ENCODE measurements around the gene ZFYVE28. TPM values are rescaled to one million over a fixed set of nuclear protein-coding genes. Genes with fewer than 3 reads are reported as not detected.

ZFYVE28 gene
- total RNA-seq, 1 experiment from 2014 or later: 7.1 TPM

DNA sequence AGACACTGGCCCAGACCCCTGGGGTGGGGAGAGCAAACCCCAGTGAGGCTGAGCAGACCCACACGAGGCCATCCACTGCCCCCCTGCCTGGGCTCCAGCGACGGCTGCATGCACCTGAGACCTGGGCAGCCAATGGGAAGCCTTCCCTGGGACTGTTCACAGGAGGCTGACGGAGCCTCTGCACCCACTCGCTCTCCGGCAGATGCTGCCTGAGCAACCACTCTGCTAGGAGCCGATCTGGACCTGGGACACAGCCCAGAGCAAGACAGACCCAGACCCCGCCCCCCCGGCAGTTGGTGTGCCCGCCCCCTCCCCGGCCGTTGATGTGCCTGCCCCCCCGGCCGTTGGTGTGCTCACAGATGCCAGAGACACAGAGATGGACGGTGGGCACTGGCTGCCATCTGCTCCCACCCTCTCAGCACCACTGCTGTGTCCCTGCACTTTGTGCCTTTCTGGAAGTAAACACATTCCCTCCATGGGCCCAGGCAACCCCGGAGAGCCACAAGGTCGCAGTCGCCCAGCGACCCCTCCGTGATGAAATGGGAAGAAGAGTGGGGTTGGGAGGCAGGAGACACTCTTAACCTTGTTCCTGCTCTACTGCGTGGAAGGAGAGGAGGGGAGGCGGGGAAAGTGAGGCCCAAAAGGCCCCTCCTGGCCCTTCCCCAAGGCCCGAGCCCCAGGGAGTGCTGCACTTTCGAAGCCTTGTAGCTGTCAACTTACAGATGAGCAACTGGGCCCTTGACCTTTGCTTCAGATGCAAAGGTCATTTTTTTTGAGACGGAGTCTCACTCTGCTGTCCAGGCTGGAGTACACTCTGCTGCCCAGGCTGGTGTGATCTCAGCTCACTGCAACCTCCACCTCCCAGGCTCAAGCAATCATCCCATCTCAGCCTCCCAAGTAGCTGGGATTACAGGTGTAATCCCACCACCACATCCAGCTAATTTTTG is 62.0 kb downstream of the ZFYVE28 start:
- no peak for DNase-seq (ENCODE audit: extremely low read depth, low read depth)

DNA sequence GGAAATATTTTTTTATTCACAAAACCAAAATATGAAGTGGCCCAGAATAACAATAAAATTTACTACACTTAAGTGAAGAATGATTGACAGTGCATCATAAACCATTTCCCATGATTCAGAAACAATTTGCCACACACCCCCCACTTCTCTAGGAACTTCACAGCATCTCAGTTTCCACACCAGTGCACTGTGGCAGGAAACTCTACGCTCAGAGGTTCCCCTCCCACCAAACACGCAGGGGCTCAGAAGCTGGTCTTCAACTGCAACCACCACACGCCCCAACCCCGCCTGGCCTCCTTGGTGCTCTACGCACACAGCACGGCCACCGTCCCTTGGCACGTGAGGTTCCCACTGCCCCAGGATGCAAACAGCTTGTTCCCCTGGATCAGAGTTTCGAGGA is 63.7 kb downstream of the ZFYVE28 start:
- no peak for DNase-seq (ENCODE audit: extremely low read depth, low read depth)

DNA sequence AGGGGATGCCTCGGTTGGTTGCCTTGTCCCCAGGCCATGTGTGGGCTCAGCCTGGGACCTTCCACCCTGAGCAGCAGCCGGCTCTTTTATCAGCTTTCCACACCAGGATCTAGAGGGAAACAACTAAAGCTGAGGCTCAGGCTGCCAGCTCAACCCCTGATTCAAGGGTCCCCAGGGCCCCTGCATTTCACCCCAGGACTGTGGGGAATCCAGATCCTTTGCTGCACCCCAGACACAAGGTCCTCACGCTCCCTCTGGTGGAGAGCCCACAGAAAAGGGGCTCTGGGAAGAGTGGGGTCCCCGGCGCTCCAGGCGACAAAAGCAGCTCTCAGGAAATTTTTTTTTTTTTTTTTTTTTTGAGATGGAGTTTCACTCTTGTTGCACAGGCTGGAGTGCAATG is 64.3 kb downstream of the ZFYVE28 start:
- DNase-seq (ENCODE audit: extremely low read depth, low read depth): no peak

DNA sequence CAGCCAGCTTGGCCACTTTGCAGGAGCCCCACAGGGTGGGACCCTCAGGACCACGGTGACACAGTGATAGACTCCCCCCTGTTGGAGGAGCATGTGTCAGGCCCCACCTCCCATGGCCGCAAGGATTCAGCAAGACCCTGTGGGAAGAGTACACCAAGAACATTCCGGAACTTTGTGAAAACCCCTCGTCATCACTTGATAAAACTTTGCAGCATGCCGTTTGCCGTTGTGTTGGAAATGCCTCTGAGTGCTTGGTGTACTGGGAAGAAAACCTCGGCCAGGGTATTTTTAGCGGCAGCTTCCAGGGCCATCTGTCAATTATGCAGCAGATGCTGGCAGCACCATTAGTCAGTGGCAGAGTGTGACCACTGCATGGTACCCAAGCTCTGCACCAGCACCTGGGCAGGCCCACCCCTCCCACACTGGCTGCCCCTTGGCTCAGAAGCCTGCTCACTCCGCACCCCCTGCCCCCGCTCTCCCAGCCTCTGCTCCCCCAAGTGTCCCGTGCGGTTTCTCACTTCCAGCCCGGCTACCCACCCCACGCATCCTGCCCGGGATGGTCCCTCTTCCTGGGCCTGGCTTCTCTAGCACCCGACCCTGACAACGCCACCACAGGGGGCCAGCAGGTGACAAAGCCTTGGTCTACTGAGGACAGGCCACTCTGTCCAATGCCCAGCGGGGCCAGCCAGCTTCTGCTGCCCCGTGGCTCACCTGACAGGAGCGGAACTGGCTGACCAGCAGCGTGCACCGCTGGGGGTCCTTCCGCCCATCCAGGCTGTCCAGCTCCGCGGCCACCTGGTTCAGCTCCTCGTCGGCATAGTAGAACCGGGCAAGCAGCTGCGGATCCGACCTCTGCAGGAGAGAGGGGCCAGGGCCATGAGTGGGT is 65.0 kb downstream of the ZFYVE28 start:
- no peak for DNase-seq (ENCODE audit: extremely low read depth, low read depth)

DNA sequence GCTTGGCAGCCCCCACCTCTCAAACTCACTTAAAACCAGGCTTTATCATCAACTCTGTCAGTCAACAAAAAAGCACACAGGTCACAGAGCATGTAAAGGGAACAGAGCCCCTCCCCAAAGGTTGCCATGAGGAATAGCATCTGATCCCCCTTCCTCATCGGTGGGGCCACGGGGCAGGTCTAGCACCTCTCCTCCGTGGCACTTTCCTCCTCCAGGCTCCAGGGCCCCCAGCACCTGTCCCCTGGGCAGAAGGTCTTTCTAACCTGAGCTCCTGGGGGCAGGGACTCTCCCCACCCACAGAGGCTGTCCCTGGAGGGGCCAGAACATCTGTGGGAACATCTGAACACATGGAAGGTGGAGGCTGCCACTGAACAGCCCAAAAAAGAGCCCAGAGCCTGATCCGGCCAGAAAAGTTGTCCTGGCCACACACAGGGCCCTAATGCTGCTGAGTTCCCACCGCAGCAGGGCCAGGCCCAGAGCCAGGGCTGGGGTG is 65.7 kb downstream of the ZFYVE28 start:
- DNase-seq (ENCODE audit: extremely low read depth, low read depth): no peak

DNA sequence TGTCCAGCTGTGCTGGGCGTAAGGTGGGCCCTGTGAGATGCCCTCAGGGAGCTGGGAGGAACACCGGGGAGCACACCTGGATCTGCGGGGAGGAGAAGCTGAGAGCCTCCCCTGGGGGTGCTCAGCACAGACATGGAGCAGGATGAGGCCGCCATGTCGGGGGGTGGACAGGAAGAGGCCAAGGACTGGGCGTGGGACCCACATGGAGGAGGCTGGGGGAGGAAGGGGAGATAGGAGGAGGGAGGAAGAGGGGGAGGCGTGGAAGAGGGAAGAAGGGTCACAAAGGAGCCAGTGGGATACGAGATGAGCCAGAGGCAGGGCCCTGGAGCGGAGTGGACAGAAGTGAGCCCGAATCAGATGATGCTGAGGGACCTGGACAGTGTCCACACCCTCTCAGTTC is 66.3 kb downstream of the ZFYVE28 start:
- no peak for DNase-seq (ENCODE audit: extremely low read depth, low read depth)

DNA sequence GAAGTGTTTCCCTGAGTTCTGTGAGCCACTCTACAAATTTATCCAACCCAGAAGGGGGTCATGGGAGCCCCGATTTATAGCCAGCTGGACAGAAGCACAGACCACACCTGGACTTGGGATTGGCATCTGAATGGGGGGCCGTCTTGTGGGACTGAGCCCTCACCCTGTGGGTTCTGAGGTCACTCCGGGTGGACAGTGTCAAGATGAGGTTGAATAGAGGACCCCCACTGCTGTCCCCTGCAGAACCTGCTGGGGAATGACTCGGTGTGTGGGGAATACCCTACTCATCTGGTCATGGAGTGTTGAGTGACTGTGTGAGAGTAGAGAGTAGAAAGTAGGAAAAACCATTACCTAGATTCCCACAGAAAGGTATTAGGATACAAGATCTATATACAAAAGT is 67.5 kb downstream of the ZFYVE28 start:
- DNase-seq (ENCODE audit: extremely low read depth, low read depth): no peak

DNA sequence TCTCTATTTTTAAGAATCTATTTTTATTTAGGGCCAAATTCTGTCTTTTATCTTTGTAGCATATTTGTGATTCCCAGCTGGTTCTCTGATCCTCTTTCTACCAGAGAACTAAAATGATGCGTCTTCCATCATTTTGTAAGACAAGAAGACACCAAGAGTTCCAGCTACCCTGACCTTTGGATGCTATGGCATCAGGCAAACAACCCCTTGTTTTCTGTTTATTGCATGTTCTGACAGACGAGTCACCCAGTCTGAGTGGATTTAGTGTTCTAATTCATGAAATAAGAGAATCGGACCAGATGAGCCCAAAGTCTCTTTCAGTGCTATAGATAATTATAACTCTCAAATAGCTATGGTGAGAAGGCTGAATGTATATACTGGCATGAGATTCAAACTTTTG is 69.7 kb downstream of the ZFYVE28 start:
- DNase-seq (ENCODE audit: extremely low read depth, low read depth): no peak

DNA sequence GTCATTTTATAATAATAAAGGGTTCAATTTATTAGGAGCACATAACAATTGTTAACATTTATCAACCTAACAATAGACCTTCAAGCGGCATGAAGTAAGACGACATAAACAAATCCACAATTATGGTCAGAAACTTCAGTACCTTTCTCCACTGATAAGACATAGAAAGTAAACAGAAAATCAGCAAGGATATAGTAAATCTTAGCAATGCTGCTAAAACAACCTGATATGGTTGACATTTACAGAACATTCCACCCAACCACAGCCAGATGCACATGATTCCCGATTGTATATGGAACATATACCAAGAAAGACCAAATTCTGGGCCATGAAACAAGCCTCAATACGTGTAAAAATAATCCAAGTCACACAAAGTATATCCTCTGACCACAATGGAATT is 71.3 kb downstream of the ZFYVE28 start:
- DNase-seq (ENCODE audit: extremely low read depth, low read depth): no peak

DNA sequence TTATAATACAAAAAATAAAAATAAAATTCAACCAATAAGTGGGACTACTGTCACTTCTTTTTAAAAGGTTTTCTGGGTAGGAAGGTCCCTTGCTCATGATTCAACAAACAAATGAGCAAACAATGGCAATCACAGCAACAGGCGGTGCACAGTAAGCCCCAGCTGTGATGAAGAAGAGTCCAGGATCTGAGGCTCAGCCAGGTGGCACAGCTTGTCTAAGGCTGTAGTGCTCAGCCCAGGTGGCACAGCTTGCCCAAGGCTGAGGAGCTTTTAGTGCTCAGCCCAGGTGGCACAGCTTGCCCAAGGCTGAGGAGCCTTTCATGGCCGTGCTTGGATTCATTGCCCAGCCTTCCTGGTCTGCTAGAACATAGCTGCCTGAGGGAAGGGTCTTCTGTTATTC is 75.0 kb downstream of the ZFYVE28 start:
- DNase-seq (ENCODE audit: extremely low read depth, low read depth): no peak

DNA sequence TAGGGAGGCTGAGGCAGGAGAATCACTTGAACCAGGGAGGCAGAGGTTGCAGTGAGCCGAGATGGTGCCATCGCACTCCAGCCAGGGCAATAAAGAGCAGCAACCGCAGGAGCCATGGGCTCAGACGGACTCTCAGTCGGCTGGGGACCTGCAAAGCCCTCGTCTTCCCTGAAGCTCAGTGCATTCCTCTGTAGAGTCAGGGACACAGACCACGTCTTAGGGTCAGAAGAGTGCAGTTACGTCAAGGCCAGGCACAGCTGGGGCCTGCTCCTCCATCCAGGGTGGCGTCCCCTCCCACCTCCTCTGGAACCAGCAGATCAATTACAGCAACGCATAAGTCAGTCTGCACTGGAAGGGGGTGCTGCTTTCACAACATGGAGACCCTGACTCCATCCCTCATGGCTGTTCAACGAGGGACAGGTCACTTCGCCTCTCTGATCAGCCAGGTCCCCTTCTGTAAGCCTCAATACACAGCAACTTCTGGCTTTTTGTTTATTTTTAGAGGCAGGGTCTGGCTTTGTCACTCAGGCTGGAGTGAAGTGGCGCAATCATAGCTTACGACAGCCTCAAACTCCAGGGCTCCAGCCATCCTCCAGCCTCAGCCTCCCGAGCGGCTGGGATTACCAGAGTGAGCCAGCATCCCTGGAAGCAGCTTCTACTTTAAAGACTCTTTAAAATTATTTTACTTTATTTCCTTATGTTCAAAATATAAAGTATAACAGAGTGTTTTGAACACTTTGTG is 76.4 kb downstream of the ZFYVE28 start:
- DNase-seq (ENCODE audit: extremely low read depth, low read depth): no peak

DNA sequence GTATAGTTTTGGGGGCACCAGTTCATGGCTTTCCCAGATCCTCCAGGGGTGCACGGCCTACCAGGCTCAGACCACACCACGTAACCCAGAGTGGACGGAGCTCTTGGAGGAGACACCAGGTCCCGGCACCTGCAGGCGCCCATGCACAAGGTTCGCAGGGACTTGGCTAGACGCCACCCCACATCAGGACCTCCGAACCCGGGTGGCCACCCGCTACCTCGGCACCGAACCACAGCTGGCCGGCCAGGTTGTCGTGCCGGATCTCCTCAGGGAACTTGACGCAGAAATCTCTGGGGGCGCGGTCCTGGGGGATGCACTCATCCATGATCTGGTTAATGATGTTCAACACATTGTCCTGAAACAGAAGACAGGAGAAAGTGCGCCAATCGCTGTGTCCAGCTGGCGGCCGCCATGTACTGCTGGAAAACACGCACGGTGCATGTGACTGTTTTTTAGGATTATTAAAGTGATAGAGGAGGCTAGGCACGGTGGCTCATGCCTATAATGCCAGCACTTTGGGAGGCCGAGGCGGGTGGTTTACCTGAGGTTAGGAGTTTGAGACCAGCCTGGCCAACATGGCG is 77.1 kb downstream of the ZFYVE28 start:
- DNase-seq (ENCODE audit: extremely low read depth, low read depth): no peak

DNA sequence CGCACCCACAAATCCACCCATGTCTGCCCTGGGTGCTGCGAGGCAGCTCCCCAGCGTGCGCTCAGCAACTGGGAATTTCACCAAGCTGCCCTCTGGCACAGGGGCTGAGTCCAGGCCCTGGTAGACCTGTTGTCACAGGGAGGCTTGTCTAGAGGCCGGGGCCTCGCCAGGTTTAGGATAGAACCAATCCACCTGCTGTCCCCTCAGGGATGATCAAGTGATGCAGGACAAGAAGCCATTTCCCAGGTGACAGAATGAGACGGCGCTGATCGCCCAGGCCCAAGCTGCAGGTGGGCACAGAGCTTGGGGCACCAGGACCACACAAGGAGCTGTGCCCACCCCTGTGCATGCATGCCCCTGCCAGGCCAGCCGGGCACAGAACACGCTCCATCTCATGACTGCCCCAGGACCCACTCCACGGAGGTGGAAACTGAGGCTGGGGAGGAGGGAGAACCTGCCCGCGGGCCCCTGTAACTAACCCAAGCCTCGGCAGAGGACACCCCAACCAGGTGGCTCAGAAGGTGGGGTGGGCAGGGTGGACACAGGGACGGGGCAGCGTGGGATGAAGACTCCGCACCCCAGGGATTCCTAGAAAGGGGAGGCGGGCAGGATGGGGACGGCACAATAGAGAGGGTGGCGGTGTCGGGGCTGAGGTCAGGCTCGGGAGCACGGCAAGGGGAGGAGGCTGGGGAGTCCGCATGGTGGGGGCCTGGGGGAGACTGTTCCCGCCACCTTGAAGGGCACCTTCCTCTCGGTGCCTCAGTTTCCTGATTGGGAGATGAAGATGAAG is 78.0 kb downstream of the ZFYVE28 start:
- no peak for DNase-seq (ENCODE audit: extremely low read depth, low read depth)

DNA sequence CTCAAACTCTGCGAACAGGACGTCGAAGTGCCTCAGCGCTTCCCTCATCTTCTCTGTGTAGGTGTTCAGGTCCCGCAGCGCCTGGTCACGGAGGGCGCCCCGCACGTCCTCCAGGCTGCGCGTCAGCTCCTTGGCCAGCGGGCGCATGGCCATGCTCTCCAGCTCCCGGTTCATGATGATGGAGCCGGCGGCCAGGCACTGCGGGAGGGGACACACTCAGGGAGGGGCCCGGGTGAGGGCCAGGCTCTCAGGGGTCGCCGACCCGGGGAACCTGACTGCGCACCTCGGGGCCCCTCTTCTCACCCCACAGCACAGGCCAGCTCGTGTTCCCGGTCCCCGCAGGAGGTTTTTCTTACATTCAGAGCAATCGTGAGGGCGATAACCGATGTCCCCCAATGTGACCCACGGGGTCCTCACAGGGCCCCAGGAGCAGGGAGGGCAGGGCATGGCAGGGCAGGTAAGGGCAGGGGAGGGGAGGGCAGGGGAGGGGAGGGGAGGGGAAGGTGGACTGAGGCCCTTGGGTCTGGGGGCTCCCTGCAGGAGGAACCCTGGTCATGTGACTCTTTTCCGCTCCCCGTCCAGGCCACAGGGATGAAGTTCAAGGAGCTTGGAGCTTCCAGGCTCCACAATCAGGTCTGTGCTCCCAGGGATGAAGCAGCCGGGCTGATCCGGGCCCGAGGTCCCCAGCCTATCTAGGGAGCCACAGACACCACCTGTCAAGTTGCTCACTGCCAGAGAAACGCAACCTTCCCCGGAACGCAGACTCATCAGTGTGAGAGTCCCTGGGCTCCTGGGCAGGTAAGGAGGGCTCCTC is 78.8 kb downstream of the ZFYVE28 start:
- DNase-seq (ENCODE audit: extremely low read depth, low read depth): no peak

DNA sequence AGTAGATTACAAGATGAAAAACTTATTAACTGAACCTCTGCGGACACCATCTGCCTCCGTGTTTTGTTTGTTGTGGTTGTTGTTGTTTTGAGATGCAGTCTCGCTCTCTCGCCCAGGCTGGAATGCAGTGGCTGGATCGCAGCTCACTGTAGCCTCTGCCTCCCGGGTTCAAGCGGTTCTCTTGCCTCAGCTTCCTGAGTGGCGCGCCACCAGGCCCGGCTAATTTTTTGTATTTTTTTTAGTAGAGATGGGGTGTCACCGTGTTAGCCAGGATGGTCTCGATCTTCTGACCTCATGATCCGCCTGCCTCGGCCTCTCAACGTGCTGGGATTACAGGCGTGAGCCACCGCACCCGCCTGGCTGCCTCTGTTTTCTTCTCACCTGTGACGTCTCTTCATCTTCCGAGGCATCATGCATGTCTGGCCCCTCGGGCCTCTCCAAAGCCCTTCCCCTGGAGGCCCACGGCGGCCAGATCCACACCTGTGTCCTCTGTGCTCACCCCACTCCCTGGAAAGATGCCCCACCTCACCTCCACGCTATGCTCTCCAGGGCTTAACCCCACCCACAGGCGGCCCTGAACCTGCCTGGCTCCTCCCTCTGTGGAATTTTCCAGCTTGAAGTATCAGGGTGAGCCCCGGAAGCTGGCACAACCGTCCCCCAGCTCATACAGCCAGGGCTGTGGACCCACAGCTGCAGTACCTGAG is 79.5 kb downstream of the ZFYVE28 start:
- no peak for DNase-seq (ENCODE audit: extremely low read depth, low read depth)

DNA sequence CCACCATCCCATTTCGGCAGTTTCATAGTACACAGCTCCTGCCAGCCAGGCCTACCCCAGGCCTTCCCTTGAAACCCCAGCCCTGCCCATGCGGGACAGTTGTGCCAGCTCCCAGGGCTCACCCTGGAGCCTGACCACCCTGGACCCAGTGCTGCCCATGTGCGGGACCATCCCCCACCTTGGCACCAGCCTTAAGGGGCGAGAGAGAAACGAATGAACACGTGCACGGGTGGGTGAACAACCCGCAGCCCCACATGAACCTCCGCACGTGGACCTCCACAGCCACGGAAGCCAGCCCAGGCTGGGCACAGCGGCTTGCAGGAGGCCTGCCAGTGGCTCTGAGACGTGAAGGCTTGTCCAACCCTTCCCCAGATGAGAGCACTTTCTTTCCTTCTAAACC is 80.5 kb downstream of the ZFYVE28 start:
- DNase-seq (ENCODE audit: extremely low read depth, low read depth): no peak

DNA sequence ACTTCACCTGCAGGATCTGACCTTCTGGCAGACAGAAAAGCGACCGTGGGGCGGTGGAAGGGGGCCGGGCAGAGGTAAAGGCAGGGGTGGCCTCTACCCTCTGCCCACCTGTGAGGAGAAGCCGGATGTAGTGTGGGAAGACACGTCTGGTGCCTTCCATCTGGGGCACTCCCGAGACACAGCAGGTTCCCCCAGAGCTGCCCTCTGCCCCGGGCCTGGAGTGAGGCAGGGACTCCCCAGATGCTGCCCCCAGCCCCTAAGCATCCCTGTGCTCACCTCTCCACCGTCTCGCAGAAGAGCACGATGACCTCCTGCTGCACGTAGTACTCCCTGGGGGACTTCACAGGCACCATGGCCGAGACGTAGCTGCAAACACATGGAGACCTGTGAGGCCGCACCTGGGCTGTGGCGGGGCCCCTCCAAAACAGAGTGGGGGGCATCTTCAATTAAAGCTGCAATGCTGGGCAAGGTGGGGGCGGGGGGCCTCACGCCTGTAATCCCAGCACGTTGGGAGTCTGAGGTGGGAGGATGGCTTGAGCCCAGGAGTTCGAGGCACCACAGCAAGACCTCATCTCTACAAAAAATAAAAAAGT is 81.2 kb downstream of the ZFYVE28 start:
- DNase-seq (ENCODE audit: extremely low read depth, low read depth): no peak

DNA sequence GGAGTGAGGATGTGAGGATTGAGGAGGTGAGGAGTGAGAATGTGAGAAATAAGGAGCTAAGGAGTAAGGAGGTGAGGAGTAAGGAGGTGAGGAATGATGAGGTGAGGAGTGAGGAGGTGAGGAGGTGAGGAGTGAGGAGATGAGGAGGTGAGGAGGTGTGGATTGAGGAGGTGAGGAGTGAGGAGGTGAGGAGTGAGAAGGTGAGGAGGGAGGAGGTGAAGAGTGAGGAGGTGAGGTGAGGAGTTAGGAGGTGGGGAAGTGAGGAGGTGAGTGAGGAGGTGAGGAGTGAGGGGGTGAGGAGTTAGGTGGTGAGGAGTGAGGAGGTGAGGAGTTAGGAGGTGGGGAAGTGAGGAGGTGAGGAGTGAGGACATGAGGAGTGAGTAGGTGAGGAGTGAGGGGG is 81.8 kb downstream of the ZFYVE28 start:
- no peak for DNase-seq (ENCODE audit: extremely low read depth, low read depth)
